GM19239 (cell line): ENCODE results near the gene DEDD2.

Experiments used
- DNase-seq: peaks from one replicate; pipeline ENCODE4 v3.0.0; 2011; ENCODE audit warnings: low spot score; ENCODE audit not compliant: insufficient read length
- FAIRE-seq: peaks from 2 replicates; lab custom pipeline; 2011; peaks lifted over from hg19 to GRCh38; lab: Jason Lieb, UNC

DEDD2 gene

DNA sequence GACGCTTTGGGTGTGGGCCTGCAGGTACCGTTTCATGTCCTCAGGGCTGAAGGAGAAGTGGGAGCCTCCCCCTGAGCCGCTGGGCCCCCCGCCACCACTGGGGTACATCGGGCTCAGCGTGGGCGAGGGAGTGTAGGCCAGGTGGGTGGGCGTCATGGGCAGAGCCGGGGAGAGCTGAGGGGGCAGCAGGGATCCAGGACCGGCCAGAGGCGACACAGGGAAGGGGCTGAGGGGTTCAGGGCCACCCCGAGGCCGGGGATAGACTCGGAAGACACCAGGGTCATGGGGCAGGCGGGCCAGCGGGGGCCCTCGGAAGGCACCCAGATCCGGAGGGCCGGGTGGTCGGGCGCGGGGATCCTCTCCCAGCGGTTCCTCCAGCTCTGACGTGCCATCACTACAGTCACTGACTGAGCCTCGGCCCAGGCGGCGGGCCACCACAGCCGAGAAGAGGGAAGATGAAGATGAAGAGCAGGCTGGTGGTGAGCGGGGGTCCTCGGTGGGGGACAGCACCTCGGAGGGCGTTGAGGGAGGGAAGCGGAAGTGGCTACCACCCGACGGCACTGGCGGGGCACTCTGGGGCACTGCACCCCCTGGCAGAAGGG, 31.8 kb upstream of the DEDD2 start:
- no peak for DNase-seq
- no peak for FAIRE-seq

DNA sequence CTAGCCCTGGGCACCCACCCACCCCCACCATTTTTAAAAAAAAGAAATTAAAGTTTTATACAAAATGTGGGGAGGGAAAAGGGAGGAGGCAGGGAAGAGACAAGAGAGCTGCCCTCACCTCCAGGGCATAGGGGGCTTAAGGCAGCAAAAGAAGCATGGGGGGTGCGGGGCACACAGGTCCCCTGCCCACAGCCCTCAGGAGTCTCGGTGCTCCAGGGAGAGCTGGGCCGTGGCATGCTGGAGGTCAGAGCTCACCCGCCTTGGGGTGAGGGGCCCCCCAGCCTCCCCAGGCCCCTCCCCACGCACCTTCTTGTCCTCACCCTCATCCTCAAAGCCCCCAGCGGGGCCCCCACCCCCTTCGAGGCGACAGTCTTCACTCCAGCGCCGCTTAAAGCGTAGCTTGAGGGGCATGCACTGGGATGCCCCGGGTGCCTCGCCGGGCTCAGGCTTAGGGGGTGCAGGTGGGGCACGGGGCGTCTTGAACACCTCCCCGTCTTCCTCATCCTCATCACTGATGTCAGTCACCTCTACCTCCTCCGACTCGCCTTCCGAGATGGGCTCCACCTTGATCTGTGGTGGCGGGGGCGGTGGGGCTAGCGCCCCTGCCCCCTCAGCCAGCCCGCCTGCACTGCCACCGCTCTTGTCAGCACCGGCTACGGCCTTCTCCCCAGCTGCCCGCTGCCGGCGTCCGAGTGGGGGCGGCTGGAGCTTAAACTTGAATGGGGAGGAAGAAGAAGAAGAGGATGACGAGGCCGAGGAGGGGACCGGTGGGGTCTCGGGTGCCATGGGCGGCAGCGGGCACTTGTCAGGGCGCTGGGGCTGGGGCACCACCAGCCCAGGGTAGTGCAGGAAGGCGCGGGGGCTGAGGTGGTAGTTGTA, 31.0 kb upstream of the DEDD2 start:
- FAIRE-seq (no peak), DNase-seq (no peak)

DNA sequence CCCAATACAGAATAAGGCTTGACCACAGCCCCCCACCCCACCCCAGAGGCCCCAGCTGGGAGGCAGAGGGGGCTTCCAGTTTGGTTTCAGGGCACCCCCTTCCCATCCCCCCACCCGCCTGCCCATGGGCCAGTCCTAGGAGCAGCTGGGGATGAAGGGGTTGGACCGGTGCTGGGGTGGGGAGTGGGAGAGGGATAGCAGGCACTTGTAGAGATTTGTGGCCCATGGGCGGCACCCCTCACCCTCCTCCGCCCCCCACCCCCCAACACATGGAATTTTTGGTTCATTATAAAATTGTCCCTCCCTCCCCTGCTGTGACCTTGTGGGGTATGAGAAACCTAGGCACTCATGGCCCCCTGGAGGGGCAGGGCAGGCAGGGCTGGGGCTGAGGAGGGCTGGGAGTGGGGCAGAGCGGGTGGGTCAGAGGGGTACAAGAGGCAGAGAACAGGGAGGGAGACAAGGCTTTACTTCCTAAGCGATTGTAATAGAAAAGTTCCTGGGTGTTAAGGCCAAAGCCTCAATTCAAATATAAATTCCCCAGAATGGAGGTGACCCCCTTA, 30.2 kb upstream of the DEDD2 start:
- DNase-seq (no peak), FAIRE-seq (no peak)

DNA sequence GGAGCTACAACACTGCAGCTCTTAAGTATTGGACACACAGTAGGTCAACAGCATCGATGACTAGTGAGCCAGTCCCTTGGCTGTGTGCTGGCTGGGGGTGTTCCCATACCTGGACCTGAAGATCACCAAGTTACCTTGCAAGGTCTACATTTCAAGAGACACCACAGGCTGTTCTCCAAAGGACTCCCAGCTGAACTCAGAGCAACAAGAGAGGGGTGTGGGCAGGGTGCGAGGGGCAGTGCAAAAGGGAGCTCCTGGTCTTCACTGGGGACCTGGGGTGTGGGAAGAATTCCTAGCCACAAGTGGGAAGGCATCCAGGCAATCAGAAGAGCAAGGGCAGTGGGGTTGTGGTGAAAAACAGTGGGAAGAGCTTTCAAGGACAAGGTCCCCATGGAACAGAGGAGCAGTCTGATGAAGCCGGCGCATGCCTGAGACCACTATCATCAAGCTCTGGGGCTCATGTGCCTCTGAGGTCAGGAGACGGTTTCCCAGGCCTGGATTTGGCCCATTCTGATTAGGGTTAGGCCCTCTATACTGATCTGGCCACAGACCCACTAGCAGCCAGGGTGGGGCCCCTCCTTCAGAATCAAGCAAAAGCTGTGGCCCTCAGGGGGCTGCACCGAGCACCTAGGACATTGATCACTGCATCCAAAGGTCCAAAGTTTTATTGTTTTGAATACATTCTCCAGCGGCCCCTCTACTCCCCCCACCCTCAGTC, 29.6 kb upstream of the DEDD2 start:
- FAIRE-seq (no peak), DNase-seq (no peak)

DNA sequence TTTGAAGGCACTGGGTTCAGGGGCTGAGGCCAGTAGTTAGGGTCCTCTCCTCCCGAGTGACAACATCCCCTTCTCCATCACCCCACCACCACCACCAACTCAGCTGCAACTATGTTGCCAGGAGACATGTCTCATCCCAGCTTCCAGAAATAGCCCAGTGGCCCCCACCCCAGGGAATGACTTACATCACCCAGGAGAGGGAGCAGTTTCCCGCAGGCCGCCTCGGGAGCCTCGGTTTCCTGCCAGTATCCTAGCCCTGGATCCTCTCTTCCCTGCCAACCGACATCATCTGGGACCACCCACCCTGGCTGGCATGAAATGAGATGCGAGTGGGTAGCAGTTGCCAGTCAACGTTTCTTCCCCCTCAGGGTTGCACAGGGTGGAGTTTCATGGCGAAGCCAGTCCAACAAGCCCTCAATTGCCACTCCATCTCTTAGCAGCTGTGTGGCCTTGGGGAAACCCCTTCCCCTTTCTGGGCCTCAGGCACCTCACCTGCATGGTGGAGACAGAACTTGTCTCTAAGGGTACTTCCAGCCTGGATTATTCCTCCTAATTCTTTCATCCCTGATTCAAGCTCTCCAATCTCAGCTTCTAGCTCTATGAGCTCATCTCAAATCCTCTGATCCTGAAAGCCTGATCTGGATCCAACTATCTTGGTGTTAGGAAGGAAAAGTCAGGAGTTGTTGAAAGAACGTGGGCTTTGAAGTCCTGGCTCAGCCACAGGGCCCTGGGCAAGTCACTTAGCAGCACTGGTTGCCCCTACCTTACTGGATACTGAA, 28.9 kb upstream of the DEDD2 start:
- FAIRE-seq (no peak), DNase-seq (no peak)

DNA sequence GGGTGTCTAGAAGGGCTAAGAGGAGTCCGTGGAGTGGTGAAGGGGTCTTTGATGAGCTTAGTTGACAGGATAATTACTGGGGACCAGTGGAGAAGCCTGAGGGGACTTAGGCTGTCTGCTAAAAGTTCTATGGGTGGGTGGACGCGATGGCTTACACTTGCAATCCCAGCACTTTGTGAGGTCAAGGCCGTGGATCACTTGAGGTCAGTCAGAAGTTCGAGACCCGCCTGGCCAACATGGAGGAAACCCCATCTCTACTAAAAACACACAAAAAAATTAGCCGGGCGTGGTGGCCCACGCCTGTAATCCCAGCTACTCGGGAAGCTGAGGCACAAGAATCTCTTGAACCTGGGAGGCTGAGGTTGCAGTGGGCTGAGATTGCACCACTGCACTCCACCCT, 27.8 kb upstream of the DEDD2 start:
- FAIRE-seq (no peak), DNase-seq (no peak)

DNA sequence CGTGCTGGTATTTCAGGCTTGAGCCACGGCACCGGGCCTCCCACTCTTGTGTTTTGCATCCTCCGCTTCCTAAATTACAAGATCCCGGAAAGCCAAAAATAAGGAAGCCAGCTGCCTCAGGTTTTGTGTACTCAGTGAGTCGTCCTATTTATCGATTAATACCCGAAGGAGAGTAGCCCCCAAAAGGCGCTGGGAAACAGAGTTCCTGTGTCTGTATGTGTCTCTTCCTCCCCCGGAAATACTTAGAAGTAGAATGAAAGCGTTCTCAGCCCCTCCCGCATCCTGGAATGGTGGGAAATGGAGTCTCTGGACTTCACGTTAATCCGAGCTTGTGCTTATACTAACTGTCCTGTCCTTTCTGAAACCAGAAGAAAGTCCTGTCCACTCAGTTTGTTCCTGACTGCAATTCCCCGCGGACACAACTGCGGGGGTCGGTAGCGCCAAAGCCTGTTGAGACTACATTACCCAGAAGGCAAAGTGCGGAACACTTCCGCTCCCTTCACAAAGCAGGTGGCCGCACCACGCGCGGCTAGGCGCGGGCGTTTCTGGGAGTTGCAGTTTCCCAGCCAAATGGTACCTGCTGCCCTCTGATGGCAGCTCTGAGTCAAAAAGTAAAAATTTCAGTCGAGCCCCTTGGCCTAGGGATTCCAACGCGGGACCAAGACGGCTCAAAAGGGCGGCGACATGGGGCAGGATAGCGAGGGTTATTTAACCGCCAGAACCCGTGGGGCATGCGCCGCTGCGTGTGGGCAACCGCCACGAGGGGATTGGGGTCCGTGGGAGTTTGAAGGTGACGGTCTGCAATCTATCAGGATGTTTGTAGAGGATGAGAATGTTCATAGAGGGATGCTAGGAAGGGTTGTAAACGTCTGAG, 27.1 kb upstream of the DEDD2 start:
- DNase-seq (peak; percentile 91), FAIRE-seq (peak; percentile 98)

DNA sequence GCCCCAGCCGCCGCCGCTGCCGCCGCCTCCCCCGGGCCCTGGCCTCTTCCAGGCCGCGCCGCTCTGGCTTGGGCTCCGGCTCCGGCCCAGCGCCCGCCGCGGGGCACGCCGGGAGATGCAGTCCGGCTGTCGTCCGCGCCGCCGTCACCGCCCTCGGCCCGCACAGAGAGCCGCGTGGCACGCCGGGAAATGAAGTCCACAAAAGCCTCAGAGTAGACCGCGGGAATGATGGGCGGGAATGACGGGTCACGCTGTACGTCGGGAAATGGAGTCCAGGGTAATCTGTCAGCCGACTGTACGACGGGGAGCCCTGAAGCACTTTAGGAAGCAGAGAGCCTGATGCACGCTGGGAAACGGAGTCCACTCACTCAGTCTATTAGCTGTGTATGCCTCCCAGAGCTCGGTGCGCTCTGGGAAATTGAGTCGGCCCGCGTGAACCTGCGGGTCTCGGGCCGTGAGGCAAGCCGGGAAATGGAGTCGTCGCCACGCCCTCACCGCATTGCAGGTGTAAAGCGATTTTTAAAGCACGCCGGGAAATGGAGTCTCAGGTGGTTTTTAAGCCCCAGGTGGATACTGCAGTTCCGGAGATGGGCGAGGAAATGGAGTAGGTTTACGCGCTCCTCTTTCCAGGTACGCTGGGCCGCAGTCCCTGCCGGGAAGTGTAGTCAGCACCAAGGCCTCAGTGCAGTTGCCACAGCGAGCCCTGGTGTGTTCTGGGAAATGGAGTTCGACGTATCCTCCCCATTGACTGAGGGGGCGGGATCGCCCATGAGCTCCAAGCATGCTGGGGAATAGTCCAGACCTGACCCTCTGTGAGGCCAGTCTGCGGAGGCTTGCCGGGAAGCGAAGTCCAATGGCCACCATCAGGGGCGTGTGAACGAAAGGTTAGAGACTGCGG, 25.3 kb upstream of the DEDD2 start, which contains the start of gene GSK3A:
Gene GSK3A, minus strand, starts transcription at position 91 of the 898 bp plus-strand sequence. CDS start 137 bp downstream, outside the sequence.
- peak; percentile 89 for DNase-seq
- peak; percentile 100 for FAIRE-seq

DNA sequence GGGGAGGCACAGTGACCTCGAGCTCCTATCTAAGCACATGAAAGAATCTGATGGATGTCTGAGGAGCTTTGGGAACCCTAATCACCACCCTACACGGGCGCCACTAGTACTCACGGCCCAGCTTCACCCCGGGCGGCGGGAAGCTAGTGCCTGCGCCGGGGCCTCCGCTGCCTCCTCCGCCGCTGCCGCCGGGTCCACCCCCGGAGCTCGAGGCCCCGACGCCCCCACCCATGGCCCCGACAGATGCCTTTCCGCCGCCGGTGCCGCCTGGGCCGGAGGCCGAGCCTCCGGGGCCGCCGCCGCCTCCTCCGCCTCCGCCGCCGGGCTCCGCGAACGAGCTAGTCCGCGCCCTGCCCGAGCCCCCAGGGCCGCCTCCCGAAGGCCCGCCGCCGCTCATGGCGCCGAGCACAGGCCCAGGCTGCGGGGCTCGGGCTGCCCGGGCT, 24.6 kb upstream of the DEDD2 start:
- no peak for FAIRE-seq
- DNase-seq = no peak

DNA sequence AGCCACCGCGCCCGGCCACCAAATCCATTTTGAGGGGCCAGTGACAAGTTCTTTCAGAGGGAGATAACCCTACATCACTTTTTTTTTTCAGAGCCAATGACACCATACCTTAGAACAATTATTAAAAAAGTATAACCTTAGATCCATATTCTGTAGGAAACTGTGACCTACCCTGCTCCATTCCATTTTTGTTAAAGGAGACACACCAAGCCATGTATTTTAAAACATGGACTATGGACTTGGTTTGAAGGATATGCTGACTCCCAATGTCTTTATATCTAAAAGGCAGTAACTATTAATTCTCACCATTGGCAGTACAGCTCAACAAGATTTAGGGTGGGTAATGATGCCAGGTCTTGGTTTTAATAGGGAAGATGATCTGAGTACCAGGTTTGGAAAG, 23.8 kb upstream of the DEDD2 start:
- FAIRE-seq = no peak

DNA sequence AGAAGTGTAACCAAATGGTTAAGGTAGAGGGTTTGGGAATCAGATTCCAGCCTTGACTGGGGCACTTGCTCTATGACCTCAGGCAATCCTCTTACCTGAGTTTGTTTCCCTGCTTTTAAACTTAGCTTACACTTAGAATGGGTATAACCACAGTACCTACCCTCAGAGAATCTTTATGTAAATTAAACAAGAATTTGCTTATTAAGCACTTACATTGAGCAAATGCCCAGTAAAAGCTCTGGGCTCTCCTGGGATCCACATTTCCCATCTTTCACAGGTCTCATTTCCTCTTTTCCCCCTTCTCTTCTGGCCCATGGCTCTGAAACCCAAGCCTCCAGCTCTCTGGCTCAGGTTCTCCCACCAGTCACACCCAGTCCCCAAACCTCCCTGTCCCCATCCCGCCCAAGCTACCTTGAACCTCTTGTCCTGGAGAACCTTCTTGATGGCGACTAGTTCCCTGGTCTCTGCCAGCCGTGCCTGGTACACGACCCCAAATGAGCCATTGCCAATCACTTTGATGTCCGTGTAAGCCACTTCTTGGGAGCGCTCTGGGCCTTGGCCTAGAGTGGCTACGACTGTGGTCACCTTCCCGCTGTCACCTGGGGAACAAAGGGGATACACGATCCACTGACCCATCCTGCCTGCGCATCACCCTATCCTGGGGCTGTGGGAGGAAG, 22.2 kb upstream of the DEDD2 start:
- FAIRE-seq (no peak), DNase-seq (no peak)

More for the DNA sequence above, 23.8 kb upstream of the DEDD2 start:
- no peak for DNase-seq

DNA sequence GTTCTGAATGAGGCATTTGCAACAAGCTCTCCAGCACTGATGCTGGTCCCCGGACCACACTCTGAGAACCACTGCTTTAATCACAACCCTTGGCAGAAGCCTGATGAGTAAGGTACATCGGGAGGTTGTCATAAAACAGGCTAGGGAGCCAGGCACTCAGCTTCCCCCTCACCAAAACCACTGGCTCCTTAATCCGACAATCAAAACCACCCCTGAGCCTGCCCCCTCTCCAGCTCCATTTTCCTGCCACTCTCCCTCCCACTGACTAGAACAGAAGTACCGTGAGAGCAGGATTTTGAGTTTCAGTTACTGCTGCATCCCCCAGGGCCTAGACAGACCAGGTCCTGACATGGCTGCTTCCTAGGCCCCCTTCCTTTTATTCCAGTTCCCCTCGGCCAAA, 17.7 kb upstream of the DEDD2 start:
- FAIRE-seq (no peak), DNase-seq (no peak)

DNA sequence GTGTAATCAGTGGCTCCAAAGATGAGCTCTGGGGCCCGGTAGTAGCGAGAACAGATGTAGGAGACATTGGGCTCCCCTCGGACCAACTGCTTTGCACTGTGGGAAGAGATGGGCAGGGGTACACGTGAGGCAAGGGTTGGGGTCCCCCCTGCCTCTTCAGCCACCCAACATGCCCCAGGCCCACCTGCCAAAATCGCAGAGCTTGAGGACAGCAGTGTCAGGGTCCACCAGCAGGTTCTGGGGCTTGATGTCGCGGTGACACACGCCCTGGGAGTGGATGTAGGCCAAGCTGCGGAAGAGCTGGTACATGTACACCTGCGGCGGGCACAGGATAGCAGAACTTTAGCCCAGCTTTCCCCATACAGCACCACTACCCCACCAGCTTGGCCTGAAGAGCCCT, 16.9 kb upstream of the DEDD2 start:
- DNase-seq (no peak), FAIRE-seq (no peak)

DNA sequence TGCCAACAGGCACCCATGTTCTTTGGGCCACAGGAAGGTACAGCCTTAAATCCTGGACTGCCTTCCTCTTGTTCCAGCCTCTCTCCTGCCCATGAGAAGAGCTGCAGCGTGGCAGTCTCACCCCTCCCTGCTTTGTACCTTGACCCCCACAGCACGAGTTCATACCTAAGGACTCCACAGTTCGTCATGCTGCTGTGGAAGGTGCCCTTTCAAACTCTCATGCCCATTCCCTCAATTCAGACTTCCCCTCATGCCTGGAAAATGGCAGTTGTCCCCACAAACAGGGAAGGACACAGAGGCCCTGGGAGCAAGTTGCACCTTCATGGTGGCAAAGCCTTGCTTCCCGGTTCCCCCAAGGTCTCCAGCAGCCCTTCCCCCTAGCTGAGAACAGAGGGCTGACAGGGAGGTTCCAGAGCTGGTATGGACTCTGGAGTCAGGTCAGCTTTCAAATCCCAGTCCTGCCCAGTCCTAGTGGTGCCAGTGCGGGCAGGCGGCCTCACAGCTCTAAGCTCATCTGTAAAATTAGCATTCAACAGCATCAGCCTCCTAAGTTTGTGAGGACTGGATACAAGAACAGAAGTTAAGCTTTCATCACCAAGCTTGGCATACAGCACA, 16.3 kb upstream of the DEDD2 start:
- FAIRE-seq = no peak
- DNase-seq = no peak

DNA sequence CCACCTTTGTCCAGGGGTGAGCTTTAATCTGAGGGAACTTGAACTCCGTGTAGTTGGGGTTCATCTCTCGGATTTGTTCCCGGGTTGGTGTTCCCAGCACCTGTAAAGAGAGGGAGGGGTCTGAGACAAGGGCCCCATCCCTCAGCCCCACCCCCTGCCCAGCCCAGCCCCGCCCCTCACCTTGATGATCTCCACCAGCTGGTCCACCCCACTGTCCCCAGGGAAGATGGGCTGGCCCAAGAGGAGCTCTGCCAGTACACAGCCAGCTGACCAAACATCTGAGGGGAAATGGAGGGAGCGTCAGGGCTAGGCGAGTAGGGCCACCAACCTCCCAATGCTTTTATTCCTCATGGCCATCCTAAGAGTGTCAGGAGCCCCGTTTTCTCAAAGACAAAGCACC, 15.6 kb upstream of the DEDD2 start:
- FAIRE-seq = no peak
- DNase-seq = no peak

DNA sequence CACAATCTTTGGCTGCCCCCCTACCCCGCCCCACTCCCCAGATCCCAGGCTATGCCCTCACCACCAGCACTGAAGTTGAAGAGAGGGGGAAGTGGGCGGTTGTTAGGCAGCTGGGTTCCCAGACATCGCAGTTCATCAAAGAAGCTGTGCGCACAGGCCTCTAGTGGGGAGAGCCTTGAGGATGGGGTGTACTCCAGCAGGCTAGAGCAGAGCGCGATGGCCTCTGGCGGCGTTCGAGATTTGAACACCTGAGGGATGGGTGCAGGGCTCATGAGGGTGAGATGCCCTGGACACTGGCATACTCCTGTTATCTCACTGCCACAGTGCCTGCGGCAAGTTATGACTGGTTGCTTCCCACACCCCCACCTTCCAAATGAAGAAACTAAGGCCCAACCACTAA, 15.0 kb upstream of the DEDD2 start:
- DNase-seq (no peak), FAIRE-seq (no peak)

DNA sequence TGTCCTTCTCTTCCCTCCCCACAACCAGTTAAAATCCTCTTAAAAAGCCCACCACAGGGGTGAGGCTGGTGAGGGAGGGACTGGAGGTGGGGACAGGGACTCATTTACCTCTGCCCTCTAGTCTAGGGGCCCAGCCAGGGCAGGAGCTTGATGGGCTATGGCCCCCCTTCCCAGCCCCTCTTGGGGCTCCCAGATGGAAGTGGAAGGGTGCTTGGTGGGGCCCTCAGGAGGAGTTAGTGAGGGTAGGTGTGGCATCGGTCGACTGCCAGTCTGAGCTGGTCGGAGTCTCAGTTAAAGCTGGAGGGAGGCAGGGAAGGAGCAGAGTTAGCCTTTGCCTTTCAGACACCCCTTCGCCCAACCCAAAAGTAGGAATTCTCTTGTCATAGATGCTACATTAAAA, 13.1 kb upstream of the DEDD2 start:
- no peak for DNase-seq
- no peak for FAIRE-seq
